Measurements from ENCODE around the gene CAMTA1. TPM values are rescaled to one million over a fixed set of nuclear protein-coding genes. Genes with fewer than 3 reads are reported as not detected.
"Not testable (repeated sequence)": the region's sequence is repeated elsewhere in the genome, so short reads cannot be mapped to it uniquely, and the experiment has no call there.

The CAMTA1 gene
- total and polyA plus RNA-seq, 8 donors: 42.8 to 213 (median 118) TPM

DNA sequence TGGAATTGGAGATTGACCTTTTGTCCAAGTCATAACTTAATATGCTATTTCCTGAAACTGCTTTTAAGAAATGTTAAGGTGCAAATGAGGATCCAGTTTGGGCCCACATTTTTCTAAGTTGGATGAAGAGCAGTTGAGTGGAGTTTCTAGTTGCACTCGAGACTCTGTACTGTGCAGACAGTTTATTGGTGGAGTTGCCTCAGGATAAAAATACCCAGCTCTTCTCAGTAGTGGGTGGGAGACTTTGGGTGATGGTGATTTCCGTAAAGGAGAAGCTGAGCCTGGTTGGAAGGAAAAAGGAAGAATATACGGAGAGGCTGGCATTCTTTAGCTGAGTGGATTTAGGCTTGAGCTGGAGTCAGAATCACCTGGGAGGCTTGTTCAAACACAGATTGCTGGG, 49.9 kb downstream of the CAMTA1 start:
- H3K4me1 ChIP-seq: peaks cover 10 to 27% (median 19%) of the 10 kb centered on the region in 4 donors
- WGBS, 5 donors: 90 to 95% (median 94%) methylated on average over 3 of the region's 3 CpGs
- H3K27me3 ChIP-seq: no peaks in the 10 kb centered on the region
- H3K36me3 ChIP-seq: peaks cover 0 to 9% (median 3%) of the 10 kb centered on the region in 4 donors
- TF ChIP-seq EP300 (IDR thresholded peaks at IDR 0.05) (no peak), POLR2A (IDR thresholded peaks at IDR 0.05) (no peak), POLR2AphosphoS5 (IDR thresholded peaks at IDR 0.05) (no peak)
- TF ChIP-seq, protein P1, sequence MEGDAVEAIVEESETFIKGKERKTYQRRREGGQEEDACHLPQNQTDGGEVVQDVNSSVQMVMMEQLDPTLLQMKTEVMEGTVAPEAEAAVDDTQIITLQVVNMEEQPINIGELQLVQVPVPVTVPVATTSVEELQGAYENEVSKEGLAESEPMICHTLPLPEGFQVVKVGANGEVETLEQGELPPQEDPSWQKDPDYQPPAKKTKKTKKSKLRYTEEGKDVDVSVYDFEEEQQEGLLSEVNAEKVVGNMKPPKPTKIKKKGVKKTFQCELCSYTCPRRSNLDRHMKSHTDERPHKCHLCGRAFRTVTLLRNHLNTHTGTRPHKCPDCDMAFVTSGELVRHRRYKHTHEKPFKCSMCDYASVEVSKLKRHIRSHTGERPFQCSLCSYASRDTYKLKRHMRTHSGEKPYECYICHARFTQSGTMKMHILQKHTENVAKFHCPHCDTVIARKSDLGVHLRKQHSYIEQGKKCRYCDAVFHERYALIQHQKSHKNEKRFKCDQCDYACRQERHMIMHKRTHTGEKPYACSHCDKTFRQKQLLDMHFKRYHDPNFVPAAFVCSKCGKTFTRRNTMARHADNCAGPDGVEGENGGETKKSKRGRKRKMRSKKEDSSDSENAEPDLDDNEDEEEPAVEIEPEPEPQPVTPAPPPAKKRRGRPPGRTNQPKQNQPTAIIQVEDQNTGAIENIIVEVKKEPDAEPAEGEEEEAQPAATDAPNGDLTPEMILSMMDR (IDR thresholded peaks at IDR 0.05): no peak
- H3K27ac ChIP-seq: no peak overlapping the region
- DNase-seq: no peak
- H3K9me3 ChIP-seq: no peaks in the 10 kb centered on the region
- no peak overlapping the region for H3K4me3 ChIP-seq
- intact Hi-C loops (cut with DNase I; ENCODE audit: low total_unique reads): no loop called here

DNA sequence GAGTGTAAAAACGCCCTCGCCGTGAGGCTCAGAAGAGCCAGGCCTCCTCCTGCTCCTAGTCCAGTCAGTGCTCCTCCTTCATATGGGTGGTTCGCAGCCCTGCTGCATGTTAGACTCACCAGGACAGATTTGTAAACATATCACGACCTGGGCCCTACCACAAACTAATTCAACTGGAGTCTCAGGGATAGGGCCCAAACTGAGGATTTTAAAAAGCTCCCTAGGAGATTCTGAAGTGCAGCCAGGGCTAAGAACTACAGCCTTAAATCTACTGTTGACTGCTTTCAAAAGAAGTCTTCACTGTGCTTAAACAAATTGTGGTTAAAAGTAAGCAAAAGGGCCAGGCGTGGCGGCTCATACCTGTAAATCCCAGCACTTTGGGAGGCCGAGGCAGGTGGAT, 57.0 kb downstream of the CAMTA1 start:
- TF ChIP-seq POLR2AphosphoS5 (IDR thresholded peaks at IDR 0.05) (no peak), POLR2A (IDR thresholded peaks at IDR 0.05) (no peak), EP300 (IDR thresholded peaks at IDR 0.05) (no peak)
- TF ChIP-seq, protein P1 (IDR thresholded peaks at IDR 0.05): no peak
- H3K4me3 ChIP-seq: no peak overlapping the region
- intact Hi-C loops (cut with DNase I; ENCODE audit: low total_unique reads): no loop called here
- H3K27ac ChIP-seq: peak overlapping the region in 1 of 5 donors; percentile 16
- DNase-seq: no peak
- WGBS, 5 donors: 68 to 81% (median 77%) methylated on average over 8 of the region's 8 CpGs
- H3K27me3 ChIP-seq: no peaks in the 10 kb centered on the region
- peaks cover 0 to 21% (median 15%) of the 10 kb centered on the region in 4 donors for H3K36me3 ChIP-seq
- H3K4me1 ChIP-seq: peaks cover 0 to 11% (median 0%) of the 10 kb centered on the region in 4 donors
- peaks cover 0 to 6% (median 0%) of the 10 kb centered on the region in 4 donors for H3K9me3 ChIP-seq

DNA sequence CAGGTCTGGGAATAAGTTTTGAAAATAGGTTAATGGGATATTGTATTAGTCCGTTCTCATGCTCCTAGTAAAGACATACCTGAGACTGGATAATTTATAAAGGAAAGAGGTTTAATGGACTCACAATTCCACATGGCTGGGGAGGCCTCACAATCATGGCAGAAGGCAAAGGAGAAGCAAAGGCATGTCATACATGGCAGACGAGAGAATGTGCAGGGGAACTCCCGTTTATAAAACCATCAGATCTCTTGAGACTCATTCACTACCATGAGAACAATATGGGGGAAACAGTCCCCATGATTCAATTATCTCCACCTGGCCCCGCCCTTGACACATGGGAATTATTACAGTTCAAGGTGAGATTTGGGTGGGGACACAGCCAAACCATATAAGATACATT, 60.5 kb downstream of the CAMTA1 start:
- H3K4me3 ChIP-seq; H3K27me3 ChIP-seq; H3K9me3 ChIP-seq; intact Hi-C loops (cut with DNase I; ENCODE audit: low total_unique reads); H3K27ac ChIP-seq; DNase-seq: not testable (repeated sequence)
- WGBS, 5 donors: 95 to 99% (median 97%) methylated on average over 4 of the region's 4 CpGs
- H3K36me3 ChIP-seq: peaks cover 0 to 25% (median 10%) of the 10 kb centered on the region in 4 donors
- H3K4me1 ChIP-seq: peaks cover 0 to 11% (median 0%) of the 10 kb centered on the region in 4 donors

DNA sequence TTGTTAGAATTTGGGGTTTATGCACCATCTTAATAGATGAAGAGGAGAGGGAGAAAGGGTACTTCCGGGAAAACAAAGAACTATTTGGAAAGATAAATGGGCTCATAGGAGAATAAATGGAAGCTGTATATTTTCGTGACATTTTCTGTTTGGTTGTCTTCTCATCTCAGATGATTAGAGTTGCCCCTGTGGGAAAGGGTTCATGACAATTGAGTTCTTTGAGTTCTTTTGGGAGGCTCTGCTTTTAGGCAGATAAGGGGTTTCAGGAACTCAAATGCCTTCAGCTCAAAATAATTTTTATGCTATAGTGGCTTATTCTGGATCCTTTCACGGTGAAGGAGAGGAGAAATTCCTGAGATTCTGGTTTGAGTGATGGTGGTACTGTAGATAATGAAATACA, 63.6 kb downstream of the CAMTA1 start:
- peaks cover 0 to 21% (median 18%) of the 10 kb centered on the region in 4 donors for H3K36me3 ChIP-seq
- H3K9me3 ChIP-seq: peaks cover 0 to 6% (median 0%) of the 10 kb centered on the region in 4 donors
- H3K4me3 ChIP-seq: no peak overlapping the region
- no peaks in the 10 kb centered on the region for H3K4me1 ChIP-seq
- H3K27ac ChIP-seq: no peak overlapping the region
- no peak for DNase-seq
- 92 to 98% (median 94%) methylated on average over 3 of the region's 3 CpGs for WGBS, 5 donors
- no peaks in the 10 kb centered on the region for H3K27me3 ChIP-seq
- TF ChIP-seq POLR2AphosphoS5 (IDR thresholded peaks at IDR 0.05): no peak
- TF ChIP-seq EP300 (IDR thresholded peaks at IDR 0.05): no peak
- no peak for TF ChIP-seq POLR2A (IDR thresholded peaks at IDR 0.05)
- intact Hi-C loops (cut with DNase I; ENCODE audit: low total_unique reads): no loop called here

DNA sequence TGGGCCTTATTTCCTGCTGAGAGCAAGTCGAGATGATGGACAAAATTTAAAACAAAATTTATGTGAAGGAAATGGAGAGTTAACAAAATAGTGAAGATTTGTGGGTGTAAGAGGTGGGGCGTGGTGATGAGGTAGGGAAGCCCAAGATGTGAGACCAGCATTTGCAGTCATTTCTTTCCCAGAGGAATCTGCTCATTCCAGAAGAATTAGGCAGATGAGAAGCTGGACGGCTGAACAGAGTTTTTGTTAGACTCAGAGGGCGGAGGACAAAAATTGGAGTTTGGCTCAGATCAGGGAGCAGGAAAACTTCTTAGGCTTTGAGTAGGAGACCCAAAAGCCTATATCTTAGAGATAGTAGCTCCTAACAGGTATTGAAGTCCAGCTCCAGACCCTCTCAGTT, 65.3 kb downstream of the CAMTA1 start:
- H3K27ac ChIP-seq: no peak overlapping the region
- peaks cover 0 to 19% (median 14%) of the 10 kb centered on the region in 4 donors for H3K36me3 ChIP-seq
- intact Hi-C loops (cut with DNase I; ENCODE audit: low total_unique reads): no loop called here
- no peaks in the 10 kb centered on the region for H3K27me3 ChIP-seq
- peaks cover 0 to 5% (median 0%) of the 10 kb centered on the region in 4 donors for H3K9me3 ChIP-seq
- no peak overlapping the region for H3K4me3 ChIP-seq
- 88 to 93% (median 91%) methylated on average over 4 of the region's 4 CpGs for WGBS, 5 donors
- TF ChIP-seq POLR2A (IDR thresholded peaks at IDR 0.05): no peak
- TF ChIP-seq EP300 (IDR thresholded peaks at IDR 0.05): no peak
- TF ChIP-seq, protein P1 (IDR thresholded peaks at IDR 0.05): no peak
- TF ChIP-seq POLR2AphosphoS5 (IDR thresholded peaks at IDR 0.05): no peak
- DNase-seq: no peak
- no peaks in the 10 kb centered on the region for H3K4me1 ChIP-seq

All from stomach (tissue), 9 donors.